ENCODE measurements around the gene GARNL3. TPM values are rescaled to one million over a fixed set of nuclear protein-coding genes. Genes with fewer than 3 reads are reported as not detected.
A peak's percentile ranks its signal among the peaks of the same experiment; 100 is the strongest.

GARNL3 gene
- total RNA-seq, 4 donors from 2014 or later = 8.9 to 17.9 (median 12.2) TPM

- Histone ChIP-seq H3K4me1 (peaks cover 0 to 17% (median 0%) of the 10 kb centered on the region in 4 donors), H3K27me3 (no peaks in the 10 kb centered on the region), H3K27ac (replicated peaks in 1 of 4) (no peak overlapping the region), H3K36me3 (peaks cover 0 to 41% (median 11%) of the 10 kb centered on the region in 4 donors), H3K4me3 (no peak overlapping the region), H3K9me3 (no peaks in the 10 kb centered on the region)
- 64% methylated on average over 2 of the region's 2 CpGs for WGBS
- TF ChIP-seq POLR2A (IDR thresholded peaks at IDR 0.05; ENCODE audit: low read depth) = no peak
- TF ChIP-seq, protein P1, sequence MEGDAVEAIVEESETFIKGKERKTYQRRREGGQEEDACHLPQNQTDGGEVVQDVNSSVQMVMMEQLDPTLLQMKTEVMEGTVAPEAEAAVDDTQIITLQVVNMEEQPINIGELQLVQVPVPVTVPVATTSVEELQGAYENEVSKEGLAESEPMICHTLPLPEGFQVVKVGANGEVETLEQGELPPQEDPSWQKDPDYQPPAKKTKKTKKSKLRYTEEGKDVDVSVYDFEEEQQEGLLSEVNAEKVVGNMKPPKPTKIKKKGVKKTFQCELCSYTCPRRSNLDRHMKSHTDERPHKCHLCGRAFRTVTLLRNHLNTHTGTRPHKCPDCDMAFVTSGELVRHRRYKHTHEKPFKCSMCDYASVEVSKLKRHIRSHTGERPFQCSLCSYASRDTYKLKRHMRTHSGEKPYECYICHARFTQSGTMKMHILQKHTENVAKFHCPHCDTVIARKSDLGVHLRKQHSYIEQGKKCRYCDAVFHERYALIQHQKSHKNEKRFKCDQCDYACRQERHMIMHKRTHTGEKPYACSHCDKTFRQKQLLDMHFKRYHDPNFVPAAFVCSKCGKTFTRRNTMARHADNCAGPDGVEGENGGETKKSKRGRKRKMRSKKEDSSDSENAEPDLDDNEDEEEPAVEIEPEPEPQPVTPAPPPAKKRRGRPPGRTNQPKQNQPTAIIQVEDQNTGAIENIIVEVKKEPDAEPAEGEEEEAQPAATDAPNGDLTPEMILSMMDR (IDR thresholded peaks at IDR 0.05) = no peak
- intact Hi-C loops (cut with DNase I) = no loop called here
- no peak for DNase-seq (ENCODE audit: extremely low spot score)
Measured at GRCh38 chr9:127319366-127320114, 55.0 kb downstream of the GARNL3 start.

- intact Hi-C loops (cut with DNase I) = no loop called here
- no peak for DNase-seq (ENCODE audit: extremely low spot score)
- Histone ChIP-seq H3K27ac (replicated peaks in 1 of 4) (no peak overlapping the region), H3K4me1 (peaks cover 0 to 12% (median 0%) of the 10 kb centered on the region in 4 donors), H3K4me3 (no peak overlapping the region), H3K36me3 (peaks cover 0 to 37% (median 14%) of the 10 kb centered on the region in 4 donors), H3K27me3 (no peaks in the 10 kb centered on the region), H3K9me3 (no peaks in the 10 kb centered on the region)
- 75% methylated on average over 2 of the region's 2 CpGs for WGBS
- no peak for TF ChIP-seq EP300 (IDR thresholded peaks at IDR 0.05)
- TF ChIP-seq POLR2AphosphoS5 (IDR thresholded peaks at IDR 0.05) = no peak
- TF ChIP-seq, protein P1 (IDR thresholded peaks at IDR 0.05) = no peak
Measured at GRCh38 chr9:127320115-127320378, 55.5 kb downstream of the GARNL3 start.

- Histone ChIP-seq H3K4me1 (peaks cover 0 to 8% (median 0%) of the 10 kb centered on the region in 4 donors), H3K27ac (replicated peaks in 1 of 4) (no peak overlapping the region), H3K4me3 (no peak overlapping the region), H3K36me3 (peaks cover 0 to 41% (median 22%) of the 10 kb centered on the region in 4 donors), H3K9me3 (no peaks in the 10 kb centered on the region), H3K27me3 (no peaks in the 10 kb centered on the region)
- intact Hi-C loops (cut with DNase I) = no loop called here
- TF ChIP-seq POLR2A (IDR thresholded peaks at IDR 0.05; ENCODE audit: low read depth) = no peak
- TF ChIP-seq, protein P1 (IDR thresholded peaks at IDR 0.05) = no peak
- no peak for TF ChIP-seq EP300 (IDR thresholded peaks at IDR 0.05)
- TF ChIP-seq POLR2AphosphoS5 (IDR thresholded peaks at IDR 0.05) = no peak
- DNase-seq (ENCODE audit: extremely low spot score) = peak; percentile 34
- 75% methylated on average over 5 of the region's 5 CpGs for WGBS
Measured at GRCh38 chr9:127323393-127323792, 58.8 kb downstream of the GARNL3 start.

DNA sequence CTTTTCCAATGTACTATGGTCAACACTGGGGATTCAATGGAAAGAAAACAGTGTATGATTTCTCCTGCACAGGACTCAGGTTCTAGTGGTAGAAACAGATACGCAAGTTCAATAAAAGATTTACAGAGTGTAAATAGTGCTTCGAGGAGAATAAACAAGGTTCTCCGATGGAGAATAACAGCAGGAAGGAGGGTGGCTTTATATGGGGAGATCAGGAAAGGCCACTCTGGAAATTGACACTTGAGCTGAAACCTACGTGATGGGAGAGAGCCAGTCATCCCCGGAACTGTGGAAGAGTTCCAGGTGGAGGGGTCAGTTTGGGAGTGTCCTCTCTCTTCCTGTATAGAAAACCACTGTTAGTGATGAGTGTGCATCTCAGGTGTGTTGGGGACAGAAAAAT, 65.9 kb downstream of the GARNL3 start:
- intact Hi-C loops (cut with DNase I) = no loop called here
- WGBS = 84% methylated on average over 5 of the region's 5 CpGs

More for the DNA sequence above, 65.9 kb downstream of the GARNL3 start:
- Histone ChIP-seq H3K27ac (replicated peaks in 1 of 4) (no peak overlapping the region), H3K9me3 (no peaks in the 10 kb centered on the region), H3K4me1 (peaks cover 0 to 22% (median 12%) of the 10 kb centered on the region in 4 donors), H3K27me3 (no peaks in the 10 kb centered on the region), H3K4me3 (no peak overlapping the region), H3K36me3 (peaks cover 0 to 28% (median 9%) of the 10 kb centered on the region in 4 donors)
- no peak for TF ChIP-seq EP300 (IDR thresholded peaks at IDR 0.05)
- TF ChIP-seq POLR2A (IDR thresholded peaks at IDR 0.05; ENCODE audit: low read depth) = no peak
- no peak for TF ChIP-seq POLR2AphosphoS5 (IDR thresholded peaks at IDR 0.05)
- TF ChIP-seq, protein P1 (IDR thresholded peaks at IDR 0.05) = no peak
- DNase-seq (ENCODE audit: extremely low spot score) = no peak
